ENCODE measurements around the gene GREB1L. TPM values are rescaled to one million over a fixed set of nuclear protein-coding genes. Genes with fewer than 3 reads are reported as not detected.

GREB1L gene
- total and polyA plus RNA-seq, 9 of the 15 experiments (the other 6 are each of a cell fraction or from before 2014, with no cell fraction given) = 0.03 TPM; not detected in 8

DNA sequence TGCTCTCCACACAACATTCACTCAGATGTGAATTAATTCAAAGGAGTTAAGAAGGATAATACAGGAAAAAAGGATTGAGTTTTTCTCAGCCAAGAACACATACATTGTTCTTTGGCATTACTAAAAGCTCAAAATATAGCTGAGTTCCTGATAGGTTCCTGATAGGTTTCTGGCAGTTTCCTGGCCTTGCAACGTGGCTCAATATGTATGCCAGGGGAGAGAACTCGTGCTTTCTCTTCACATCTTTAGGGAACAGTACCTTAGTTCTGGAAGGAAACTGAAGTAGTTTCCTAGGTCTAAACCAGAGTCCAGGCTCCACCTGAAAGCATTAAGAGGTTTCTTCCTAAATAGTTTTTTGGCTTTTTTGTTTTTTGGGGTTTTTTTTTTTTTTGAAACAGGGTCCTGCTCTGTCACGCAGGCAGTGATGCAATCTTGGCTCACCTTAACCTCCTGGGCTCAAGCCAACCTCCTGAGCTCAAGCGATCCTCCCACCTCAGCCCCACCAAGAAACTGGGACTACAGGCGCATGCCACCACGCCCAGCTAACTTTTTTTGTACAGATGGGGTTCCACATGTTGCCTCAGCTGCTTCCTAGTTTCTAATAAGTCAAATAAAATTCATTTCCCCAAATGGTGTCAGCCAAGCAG, 315.7 kb downstream of the GREB1L start (continued):
- TF ChIP-seq NUFIP1 (IDR thresholded peaks at IDR 0.05; ENCODE audit: partially characterized antibody) (no peak), KDM1A (IDR thresholded peaks at IDR 0.05) (no peak), SNRNP70 (optimal IDR thresholded peaks at IDR 0.05; ENCODE audit: low read depth, low read length) (no peak), CXXC5 (CRISPR knock-in tag; IDR thresholded peaks at IDR 0.05) (peak; percentile 69; the same call in 1 of the 2 replicates), ZNF354B (CRISPR knock-in tag; IDR thresholded peaks at IDR 0.05) (no peak), ETV1 (tag; conservative IDR thresholded peaks at IDR 0.05; ENCODE audit: low read depth) (no peak), PHB (CRISPR knock-in tag; IDR thresholded peaks at IDR 0.05) (no peak), TCF7 (IDR thresholded peaks at IDR 0.05; ENCODE audit: borderline replicate concordance) (no peak), HCFC1 (IDR thresholded peaks at IDR 0.05; ENCODE audit: low read depth, low read length) (no peak), BRD9 (IDR thresholded peaks at IDR 0.05; ENCODE audit: low read depth, partially characterized antibody) (peak; percentile 49), RBM39 (optimal IDR thresholded peaks at IDR 0.05; ENCODE audit: low read depth, low read length) (no peak), HDAC2 (IDR thresholded peaks at IDR 0.05) (peak; percentile 38; the same call in 1 of the 2 replicates), KLF16 (IDR thresholded peaks at IDR 0.05) (no peak), SMARCB1 (IDR thresholded peaks at IDR 0.05; ENCODE audit: insufficient read length, low read depth) (no peak), U2AF2 (optimal IDR thresholded peaks at IDR 0.05; ENCODE audit: low read depth, low read length) (no peak), E2F3 (CRISPR knock-in tag; IDR thresholded peaks at IDR 0.05) (no peak), SMARCA5 (IDR thresholded peaks at IDR 0.05) (no peak)
- TF ChIP-seq, protein P1, sequence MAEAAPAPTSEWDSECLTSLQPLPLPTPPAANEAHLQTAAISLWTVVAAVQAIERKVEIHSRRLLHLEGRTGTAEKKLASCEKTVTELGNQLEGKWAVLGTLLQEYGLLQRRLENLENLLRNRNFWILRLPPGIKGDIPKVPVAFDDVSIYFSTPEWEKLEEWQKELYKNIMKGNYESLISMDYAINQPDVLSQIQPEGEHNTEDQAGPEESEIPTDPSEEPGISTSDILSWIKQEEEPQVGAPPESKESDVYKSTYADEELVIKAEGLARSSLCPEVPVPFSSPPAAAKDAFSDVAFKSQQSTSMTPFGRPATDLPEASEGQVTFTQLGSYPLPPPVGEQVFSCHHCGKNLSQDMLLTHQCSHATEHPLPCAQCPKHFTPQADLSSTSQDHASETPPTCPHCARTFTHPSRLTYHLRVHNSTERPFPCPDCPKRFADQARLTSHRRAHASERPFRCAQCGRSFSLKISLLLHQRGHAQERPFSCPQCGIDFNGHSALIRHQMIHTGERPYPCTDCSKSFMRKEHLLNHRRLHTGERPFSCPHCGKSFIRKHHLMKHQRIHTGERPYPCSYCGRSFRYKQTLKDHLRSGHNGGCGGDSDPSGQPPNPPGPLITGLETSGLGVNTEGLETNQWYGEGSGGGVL (CRISPR knock-in tag; IDR thresholded peaks at IDR 0.05) = no peak
- TF ChIP-seq, protein P2, sequence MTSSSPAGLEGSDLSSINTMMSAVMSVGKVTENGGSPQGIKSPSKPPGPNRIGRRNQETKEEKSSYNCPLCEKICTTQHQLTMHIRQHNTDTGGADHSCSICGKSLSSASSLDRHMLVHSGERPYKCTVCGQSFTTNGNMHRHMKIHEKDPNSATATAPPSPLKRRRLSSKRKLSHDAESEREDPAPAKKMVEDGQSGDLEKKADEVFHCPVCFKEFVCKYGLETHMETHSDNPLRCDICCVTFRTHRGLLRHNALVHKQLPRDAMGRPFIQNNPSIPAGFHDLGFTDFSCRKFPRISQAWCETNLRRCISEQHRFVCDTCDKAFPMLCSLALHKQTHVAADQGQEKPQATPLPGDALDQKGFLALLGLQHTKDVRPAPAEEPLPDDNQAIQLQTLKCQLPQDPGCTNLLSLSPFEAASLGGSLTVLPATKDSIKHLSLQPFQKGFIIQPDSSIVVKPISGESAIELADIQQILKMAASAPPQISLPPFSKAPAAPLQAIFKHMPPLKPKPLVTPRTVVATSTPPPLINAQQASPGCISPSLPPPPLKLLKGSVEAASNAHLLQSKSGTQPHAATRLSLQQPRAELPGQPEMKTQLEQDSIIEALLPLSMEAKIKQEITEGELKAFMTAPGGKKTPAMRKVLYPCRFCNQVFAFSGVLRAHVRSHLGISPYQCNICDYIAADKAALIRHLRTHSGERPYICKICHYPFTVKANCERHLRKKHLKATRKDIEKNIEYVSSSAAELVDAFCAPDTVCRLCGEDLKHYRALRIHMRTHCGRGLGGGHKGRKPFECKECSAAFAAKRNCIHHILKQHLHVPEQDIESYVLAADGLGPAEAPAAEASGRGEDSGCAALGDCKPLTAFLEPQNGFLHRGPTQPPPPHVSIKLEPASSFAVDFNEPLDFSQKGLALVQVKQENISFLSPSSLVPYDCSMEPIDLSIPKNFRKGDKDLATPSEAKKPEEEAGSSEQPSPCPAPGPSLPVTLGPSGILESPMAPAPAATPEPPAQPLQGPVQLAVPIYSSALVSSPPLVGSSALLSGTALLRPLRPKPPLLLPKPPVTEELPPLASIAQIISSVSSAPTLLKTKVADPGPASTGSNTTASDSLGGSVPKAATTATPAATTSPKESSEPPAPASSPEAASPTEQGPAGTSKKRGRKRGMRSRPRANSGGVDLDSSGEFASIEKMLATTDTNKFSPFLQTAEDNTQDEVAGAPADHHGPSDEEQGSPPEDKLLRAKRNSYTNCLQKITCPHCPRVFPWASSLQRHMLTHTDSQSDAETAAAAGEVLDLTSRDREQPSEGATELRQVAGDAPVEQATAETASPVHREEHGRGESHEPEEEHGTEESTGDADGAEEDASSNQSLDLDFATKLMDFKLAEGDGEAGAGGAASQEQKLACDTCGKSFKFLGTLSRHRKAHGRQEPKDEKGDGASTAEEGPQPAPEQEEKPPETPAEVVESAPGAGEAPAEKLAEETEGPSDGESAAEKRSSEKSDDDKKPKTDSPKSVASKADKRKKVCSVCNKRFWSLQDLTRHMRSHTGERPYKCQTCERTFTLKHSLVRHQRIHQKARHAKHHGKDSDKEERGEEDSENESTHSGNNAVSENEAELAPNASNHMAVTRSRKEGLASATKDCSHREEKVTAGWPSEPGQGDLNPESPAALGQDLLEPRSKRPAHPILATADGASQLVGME (CRISPR knock-in tag; IDR thresholded peaks at IDR 0.05) = no peak
- TF ChIP-seq, protein P3, sequence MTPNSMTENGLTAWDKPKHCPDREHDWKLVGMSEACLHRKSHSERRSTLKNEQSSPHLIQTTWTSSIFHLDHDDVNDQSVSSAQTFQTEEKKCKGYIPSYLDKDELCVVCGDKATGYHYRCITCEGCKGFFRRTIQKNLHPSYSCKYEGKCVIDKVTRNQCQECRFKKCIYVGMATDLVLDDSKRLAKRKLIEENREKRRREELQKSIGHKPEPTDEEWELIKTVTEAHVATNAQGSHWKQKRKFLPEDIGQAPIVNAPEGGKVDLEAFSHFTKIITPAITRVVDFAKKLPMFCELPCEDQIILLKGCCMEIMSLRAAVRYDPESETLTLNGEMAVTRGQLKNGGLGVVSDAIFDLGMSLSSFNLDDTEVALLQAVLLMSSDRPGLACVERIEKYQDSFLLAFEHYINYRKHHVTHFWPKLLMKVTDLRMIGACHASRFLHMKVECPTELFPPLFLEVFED (CRISPR knock-in tag; conservative IDR thresholded peaks at IDR 0.05) = no peak
